CD4-positive, alpha-beta T cell treated with Interleukin-15 for 1 hour (primary cell): ENCODE data around the gene OPTC.
A peak's percentile ranks its signal among the peaks of the same experiment; 100 is the strongest.
"Not testable (repeated sequence)": the region's sequence is repeated elsewhere in the genome, so short reads cannot be mapped to it uniquely, and the experiment has no call there.

Source experiments
- DNase-seq: peaks from one replicate; pipeline ENCODE4 v3.0.0-alpha.2; 2020

Gene OPTC

DNA sequence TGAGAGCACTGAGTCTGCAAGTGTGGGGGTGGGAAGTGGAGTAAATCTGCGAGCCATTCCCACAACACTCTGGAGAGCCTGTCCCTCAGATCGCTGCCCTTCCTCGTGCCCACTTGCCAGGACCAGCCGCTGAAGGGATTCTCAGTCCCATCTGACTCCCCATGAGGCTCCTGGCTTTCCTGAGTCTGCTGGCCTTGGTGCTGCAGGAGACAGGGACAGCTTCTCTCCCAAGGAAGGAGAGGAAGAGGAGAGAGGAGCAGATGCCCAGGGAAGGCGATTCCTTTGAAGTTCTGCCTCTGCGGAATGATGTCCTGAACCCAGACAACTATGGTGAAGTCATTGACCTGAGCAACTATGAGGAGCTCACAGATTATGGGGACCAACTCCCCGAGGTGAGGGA, 1.9 kb downstream of the OPTC start:
- no peak for DNase-seq

GRCh38 chr1:203497269-203497777, 3.4 kb downstream of the OPTC start:
- no peak for DNase-seq

DNA sequence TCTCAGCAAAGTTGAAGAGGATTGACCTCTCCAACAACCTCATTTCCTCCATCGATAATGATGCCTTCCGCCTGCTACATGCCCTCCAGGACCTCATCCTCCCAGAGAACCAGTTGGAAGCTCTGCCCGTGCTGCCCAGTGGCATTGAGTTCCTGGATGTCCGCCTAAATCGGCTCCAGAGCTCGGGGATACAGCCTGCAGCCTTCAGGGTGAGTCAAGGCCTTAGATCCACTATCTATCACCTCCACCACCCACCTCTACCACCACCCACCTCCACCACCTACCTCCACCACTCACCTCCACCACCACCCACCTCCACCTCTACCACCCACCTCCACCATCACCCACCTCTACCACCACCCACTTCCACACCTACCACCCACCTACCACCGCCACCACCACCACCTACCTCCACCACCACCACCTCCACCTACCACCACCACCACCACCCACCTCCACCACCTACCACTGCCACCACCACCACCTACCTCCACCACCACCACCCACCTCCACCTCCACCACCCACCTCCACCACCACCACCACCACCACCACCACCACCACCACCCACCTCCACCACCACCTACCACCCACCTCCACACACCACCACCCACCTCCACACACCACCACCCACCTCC, 5.8 kb downstream of the OPTC start:
- DNase-seq = no peak

GRCh38 chr1:203500279-203500678, 6.3 kb downstream of the OPTC start:
- DNase-seq = no peak

GRCh38 chr1:203503836-203504235, 9.9 kb downstream of the OPTC start:
- DNase-seq = no peak

GRCh38 chr1:203504400-203505250, 10.7 kb downstream of the OPTC start:
- DNase-seq = peak; percentile 61

GRCh38 chr1:203505526-203506204, 11.7 kb downstream of the OPTC start:
- DNase-seq = no peak

GRCh38 chr1:203506858-203507626, 13.1 kb downstream of the OPTC start:
- no peak for DNase-seq

DNA sequence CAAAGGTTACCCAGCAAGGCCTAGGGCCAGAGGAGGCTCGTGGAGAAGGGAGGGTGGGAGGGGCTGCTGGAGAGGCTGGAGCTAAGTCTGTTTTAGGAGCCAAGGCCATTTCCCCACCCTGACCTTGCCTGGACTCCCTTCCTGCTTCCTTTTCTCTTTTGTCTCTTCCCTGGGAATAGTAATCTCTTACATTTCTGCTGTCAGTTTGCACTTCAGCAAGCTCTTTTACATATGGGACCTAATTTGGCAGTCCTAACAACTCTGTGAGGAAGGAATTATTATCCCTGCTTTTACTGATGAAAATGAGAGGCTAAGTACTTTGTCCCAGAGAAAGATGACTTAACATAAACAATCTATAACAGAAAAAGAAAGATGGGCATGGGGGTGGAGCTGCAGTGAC, 13.8 kb downstream of the OPTC start:
- no peak for DNase-seq

DNA sequence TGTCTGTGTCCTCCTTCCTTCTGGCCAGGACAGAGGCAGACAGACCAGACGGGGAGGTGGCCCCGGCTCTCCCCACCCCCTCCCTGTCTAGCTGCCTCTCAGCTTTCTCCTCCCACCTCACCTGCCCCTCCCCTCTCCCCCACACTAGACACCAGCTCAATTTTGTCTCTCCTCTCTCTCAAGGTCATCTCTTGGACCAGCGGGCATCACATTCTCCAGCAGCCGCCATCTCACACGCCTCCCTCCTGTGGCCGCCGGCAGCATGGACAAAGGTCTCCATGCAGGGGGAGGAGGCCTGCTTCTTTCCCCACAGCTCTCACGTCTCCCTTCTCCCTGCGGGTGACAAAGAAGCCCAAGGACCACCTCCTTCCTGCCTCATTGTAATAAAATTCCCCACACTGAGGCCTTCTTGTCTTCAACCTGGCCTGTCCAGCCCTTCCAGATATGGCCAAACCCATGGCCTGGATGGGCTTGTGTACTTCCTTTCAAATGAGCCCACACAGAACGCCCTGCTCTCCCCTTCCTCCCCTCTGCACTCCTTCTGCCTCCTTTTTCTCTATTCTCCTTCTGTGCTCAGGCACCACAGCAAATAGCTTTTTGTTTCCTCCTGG, 14.6 kb downstream of the OPTC start:
- no peak for DNase-seq

DNA sequence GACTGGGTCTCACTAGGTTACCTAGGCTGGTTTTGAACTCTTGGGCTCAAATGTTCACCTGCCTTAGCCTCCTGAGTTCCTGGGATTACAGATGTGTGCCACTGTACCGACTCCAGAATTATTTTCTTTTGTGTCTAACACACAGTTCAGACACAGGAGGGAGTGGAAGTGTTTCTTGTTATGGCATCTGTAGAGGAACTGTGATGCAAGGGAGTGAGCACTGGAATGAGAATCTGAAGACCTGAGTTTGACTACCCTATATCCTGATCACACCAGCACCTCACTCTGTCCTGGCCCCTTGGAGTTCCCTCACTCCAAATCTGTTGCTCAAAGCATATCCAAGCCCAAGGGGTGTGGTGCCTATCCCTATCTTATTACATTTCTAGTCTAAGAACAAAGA, 15.2 kb downstream of the OPTC start:
- no peak for DNase-seq

GRCh38 chr1:203511513-203511912, 17.6 kb downstream of the OPTC start:
- DNase-seq = no peak

DNA sequence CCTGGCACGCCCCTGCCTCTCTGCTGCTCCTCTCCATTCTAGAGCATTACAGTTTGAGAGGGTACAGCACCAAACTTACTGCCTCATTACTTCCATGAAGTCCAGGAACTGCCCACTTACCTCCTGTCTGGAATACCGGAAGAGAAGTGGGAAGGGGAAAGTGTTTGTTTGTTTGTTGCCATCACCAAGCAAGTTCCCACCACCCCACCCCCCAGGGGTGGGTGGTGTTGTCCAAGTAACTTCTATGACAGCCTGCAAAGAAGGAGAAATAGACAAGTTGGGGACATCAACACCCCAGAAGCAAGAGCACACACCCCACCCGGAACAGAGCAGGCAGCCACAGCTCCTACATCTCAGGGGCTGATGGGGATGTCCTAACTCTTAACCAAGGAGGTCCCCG, 18.0 kb downstream of the OPTC start:
- no peak for DNase-seq

GRCh38 chr1:203512517-203512847, 18.5 kb downstream of the OPTC start:
- no peak for DNase-seq

DNA sequence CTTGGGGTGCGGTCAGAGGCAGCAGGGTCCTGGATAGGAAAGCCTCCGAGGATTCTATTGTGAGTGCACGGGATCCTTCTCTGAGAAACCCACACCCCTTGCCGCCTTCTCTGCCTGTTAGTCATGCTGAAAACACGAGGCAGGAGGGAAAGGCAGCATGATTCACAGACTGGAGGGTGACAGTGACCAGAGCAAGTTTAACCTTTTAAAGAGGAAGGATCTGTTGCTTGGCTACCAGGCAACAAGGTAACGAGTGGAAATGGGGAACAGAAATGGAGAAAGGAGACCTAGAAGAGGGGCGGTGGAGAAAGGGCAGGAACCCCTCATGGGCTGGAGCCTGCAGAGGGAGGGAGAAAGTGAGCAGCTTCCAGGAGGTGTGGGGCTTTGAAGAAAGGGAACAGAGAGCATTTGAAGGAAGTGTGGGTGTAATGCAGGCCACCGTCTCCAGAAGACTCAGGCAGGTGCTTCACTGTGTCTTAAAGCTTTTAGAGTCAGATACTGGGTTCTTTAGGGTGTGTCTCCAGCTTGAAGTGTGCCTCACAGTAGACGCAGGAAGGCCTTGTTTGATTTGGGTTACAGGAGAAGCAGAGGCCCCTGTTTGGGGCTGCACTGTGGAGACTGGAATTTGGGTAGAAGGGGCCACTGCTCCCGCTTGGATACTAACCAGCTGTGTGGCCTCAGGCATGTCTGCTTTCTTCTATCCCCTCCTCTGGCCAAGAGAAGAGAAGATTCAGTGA, 19.1 kb downstream of the OPTC start:
- DNase-seq = peak; percentile 74

- no peak for DNase-seq
These were observed 19.7 kb downstream of the OPTC start for GRCh38 chr1:203513585-203514031.

DNA sequence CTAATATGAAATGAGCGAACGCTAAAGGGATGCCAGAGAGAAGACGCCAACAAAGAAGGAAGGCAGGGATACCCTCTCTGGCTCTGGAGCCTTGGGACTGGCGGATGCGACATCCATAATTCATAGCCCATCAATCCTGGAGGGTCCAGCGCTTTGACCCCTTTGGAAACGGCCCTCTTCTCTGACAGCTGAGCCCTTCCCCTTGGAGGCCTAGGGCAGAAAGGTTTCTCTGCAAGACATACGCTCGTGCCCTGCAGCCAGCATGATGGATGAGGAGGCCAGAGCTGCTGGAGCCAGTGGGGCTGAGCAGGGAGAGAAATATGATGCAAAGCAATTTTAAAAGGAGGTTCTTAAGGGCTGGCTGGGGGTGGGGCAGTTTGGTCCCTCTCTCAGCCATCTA, 22.2 kb downstream of the OPTC start:
- DNase-seq = no peak

DNA sequence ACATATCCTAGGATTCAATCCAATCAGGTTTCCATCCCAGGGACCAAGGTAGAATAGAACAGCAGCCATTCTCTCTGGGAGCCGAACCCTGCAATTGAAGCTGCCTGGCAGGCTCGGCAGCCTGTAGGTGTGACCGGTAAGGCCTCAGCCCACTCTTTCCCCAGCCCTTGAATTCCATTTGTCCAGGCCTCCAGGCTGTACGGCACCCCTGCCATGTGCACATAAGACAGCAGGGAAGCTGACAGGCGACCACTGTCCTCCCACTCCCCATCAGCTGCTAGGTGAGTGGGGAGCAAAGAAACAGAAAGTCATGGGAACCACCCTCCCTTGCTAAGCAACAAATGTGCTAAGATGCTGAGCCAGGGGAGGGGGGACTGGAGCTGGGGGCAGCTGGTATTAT, 23.0 kb downstream of the OPTC start:
- DNase-seq = no peak

- DNase-seq = no peak
These were observed 23.6 kb downstream of the OPTC start for GRCh38 chr1:203517426-203518110.

- not testable (repeated sequence) for DNase-seq
These were observed 24.2 kb downstream of the OPTC start for GRCh38 chr1:203518139-203518538.

GRCh38 chr1:203518541-203518940, 24.6 kb downstream of the OPTC start:
- DNase-seq = no peak
